NCI-H2227 treated with DMSO at 0.1 percent for 48 hours (cell line): ENCODE data around the gene APEX2.
"Not testable (repeated sequence)": the region's sequence is repeated elsewhere in the genome, so short reads cannot be mapped to it uniquely, and the experiment has no call there.

Experiments
- DNase-seq: peaks from one replicate; lab custom pipeline; 2025; lab: John Stamatoyannopoulos, UW

Gene APEX2

GRCh38 chrX:55011294-55011693, 11.1 kb downstream of the APEX2 start:
- no peak for DNase-seq

- DNase-seq, result no peak
Measured at GRCh38 chrX:55014897-55015299, 14.7 kb downstream of the APEX2 start.

- DNase-seq, result no peak
Measured at GRCh38 chrX:55026143-55026542, 26.0 kb downstream of the APEX2 start.

- DNase-seq, result no peak
Measured at GRCh38 chrX:55026840-55027239, 26.7 kb downstream of the APEX2 start.

- DNase-seq, result no peak
Measured at GRCh38 chrX:55028040-55028439, 27.9 kb downstream of the APEX2 start.

GRCh38 chrX:55028611-55029010, 28.4 kb downstream of the APEX2 start:
- DNase-seq, result no peak

- no peak for DNase-seq
Measured at GRCh38 chrX:55029291-55029690, 29.1 kb downstream of the APEX2 start.

GRCh38 chrX:55030271-55031205, 30.4 kb downstream of the APEX2 start, which contains the start of gene ALAS2:
TSS of gene ALAS2 (minus strand) at chrX:55030977. CDS start at chrX:55026000, 4,977 bp downstream.
- no peak for DNase-seq

- no peak for DNase-seq
Measured at GRCh38 chrX:55033429-55033828, 33.3 kb downstream of the APEX2 start.

- DNase-seq, result no peak
Measured at GRCh38 chrX:55039471-55039870, 39.3 kb downstream of the APEX2 start.

GRCh38 chrX:55041514-55041913, 41.4 kb downstream of the APEX2 start:
- no peak for DNase-seq

GRCh38 chrX:55050599-55050998, 50.4 kb downstream of the APEX2 start:
- DNase-seq, result not testable (repeated sequence)

- peak; percentile 52 for DNase-seq
Measured at GRCh38 chrX:55056820-55057674, 56.9 kb downstream of the APEX2 start.

- DNase-seq, result peak; percentile 52
Measured at GRCh38 chrX:55057675-55058249, 57.6 kb downstream of the APEX2 start.
